Duodenal mucosa (tissue), 2 donors: ENCODE data around the gene ENPP4.
"Not testable (repeated sequence)": the region's sequence is repeated elsewhere in the genome, so short reads cannot be mapped to it uniquely, and the experiment has no call there.

Source experiments
- H3K27ac ChIP-seq: one replicate; pipeline ENCODE4 v1.7.0; 2013; ENCODE audit warnings: low read depth, low read length
- H3K27me3 ChIP-seq, 2 donors: one replicate each; pipeline ENCODE4 v1.7.0; 2013; ENCODE audit warnings: low read length in 2 of 2, control low read depth in 1 of 2; ENCODE audit not compliant: insufficient read depth in 2 of 2, control insufficient read depth in 1 of 2
- H3K36me3 ChIP-seq, 2 donors: one replicate each; pipeline ENCODE4 v1.7.0; 2013; ENCODE audit warnings: low read length in 2 of 2, control low read depth in 1 of 2; ENCODE audit not compliant: insufficient read depth in 2 of 2, control insufficient read depth in 1 of 2
- H3K4me1 ChIP-seq, 2 donors: one replicate each; pipeline ENCODE4 v1.7.0; 2013; ENCODE audit warnings: low read length in 2 of 2, control low read depth in 1 of 2; ENCODE audit not compliant: insufficient read depth in 2 of 2, control insufficient read depth in 1 of 2
- H3K4me3 ChIP-seq, 2 donors: one replicate each; pipeline ENCODE4 v1.7.0; 2013; ENCODE audit warnings: low read length in 2 of 2, low read depth in 1 of 2
- H3K9ac ChIP-seq, 2 donors: one replicate each; pipeline ENCODE4 v1.7.0; 2013; ENCODE audit warnings: low read length in 2 of 2, low read depth in 1 of 2
- H3K9me3 ChIP-seq, 2 donors: one replicate each; pipeline ENCODE4 v1.7.0; 2013; ENCODE audit warnings: low read length in 2 of 2, control low read depth in 1 of 2; ENCODE audit not compliant: control insufficient read depth in 1 of 2

Gene ENPP4

GRCh38 chr6:46102123-46102522 lies 27.7 kb upstream of the ENPP4 start:
- peaks cover 9 to 12% of the 10 kb centered on the region in 2 donors for H3K4me1 ChIP-seq
- H3K9ac ChIP-seq, result no peak overlapping the region
- no peaks in the 10 kb centered on the region for H3K9me3 ChIP-seq
- H3K27ac ChIP-seq, result no peak overlapping the region
- H3K36me3 ChIP-seq, result no peaks in the 10 kb centered on the region
- H3K4me3 ChIP-seq, result no peak overlapping the region
- no peaks in the 10 kb centered on the region for H3K27me3 ChIP-seq

GRCh38 chr6:46103441-46104115 lies 26.2 kb upstream of the ENPP4 start:
- H3K9me3 ChIP-seq, result no peaks in the 10 kb centered on the region
- H3K27me3 ChIP-seq, result no peaks in the 10 kb centered on the region
- no peak overlapping the region for H3K9ac ChIP-seq
- H3K36me3 ChIP-seq, result no peaks in the 10 kb centered on the region
- no peak overlapping the region for H3K4me3 ChIP-seq
- H3K4me1 ChIP-seq, result peaks cover 5 to 9% of the 10 kb centered on the region in 2 donors
- H3K27ac ChIP-seq, result no peak overlapping the region

- Histone ChIP-seq H3K27me3 (no peaks in the 10 kb centered on the region), H3K9me3 (no peaks in the 10 kb centered on the region), H3K36me3 (no peaks in the 10 kb centered on the region), H3K4me1 (peaks cover 0 to 5% of the 10 kb centered on the region in 2 donors), H3K4me3 (no peak overlapping the region), H3K9ac (no peak overlapping the region), H3K27ac (no peak overlapping the region)
These were observed 25.6 kb upstream of the ENPP4 start for GRCh38 chr6:46104209-46104608.

- Histone ChIP-seq H3K9ac (no peak overlapping the region), H3K27ac (no peak overlapping the region), H3K4me3 (no peak overlapping the region)
These were observed 24.2 kb upstream of the ENPP4 start for GRCh38 chr6:46105568-46105967.

GRCh38 chr6:46113370-46113769 lies 16.4 kb upstream of the ENPP4 start:
- Histone ChIP-seq H3K9ac (no peak overlapping the region), H3K36me3 (no peaks in the 10 kb centered on the region), H3K4me3 (no peak overlapping the region)

More at GRCh38 chr6:46105568-46105967, 24.2 kb upstream of the ENPP4 start:
- no peaks in the 10 kb centered on the region for H3K9me3 ChIP-seq
- no peaks in the 10 kb centered on the region for H3K36me3 ChIP-seq
- H3K27me3 ChIP-seq, result no peaks in the 10 kb centered on the region
- H3K4me1 ChIP-seq, result no peaks in the 10 kb centered on the region

GRCh38 chr6:46115634-46116033 lies 14.2 kb upstream of the ENPP4 start:
- H3K4me3 ChIP-seq, result no peak overlapping the region
- no peaks in the 10 kb centered on the region for H3K36me3 ChIP-seq
- H3K27me3 ChIP-seq, result no peaks in the 10 kb centered on the region
- no peak overlapping the region for H3K27ac ChIP-seq
- peaks cover 0 to 2% of the 10 kb centered on the region in 2 donors for H3K9me3 ChIP-seq
- H3K9ac ChIP-seq, result no peak overlapping the region
- no peaks in the 10 kb centered on the region for H3K4me1 ChIP-seq

More at GRCh38 chr6:46113370-46113769, 16.4 kb upstream of the ENPP4 start:
- Histone ChIP-seq H3K27me3 (no peaks in the 10 kb centered on the region), H3K4me1 (no peaks in the 10 kb centered on the region), H3K27ac (no peak overlapping the region), H3K9me3 (no peaks in the 10 kb centered on the region)

GRCh38 chr6:46116289-46116688 lies 13.5 kb upstream of the ENPP4 start:
- H3K27me3 ChIP-seq, result no peaks in the 10 kb centered on the region
- H3K36me3 ChIP-seq, result no peaks in the 10 kb centered on the region
- no peak overlapping the region for H3K27ac ChIP-seq
- no peak overlapping the region for H3K9ac ChIP-seq
- H3K4me3 ChIP-seq, result no peak overlapping the region
- H3K9me3 ChIP-seq, result peaks cover 0 to 2% of the 10 kb centered on the region in 2 donors
- no peaks in the 10 kb centered on the region for H3K4me1 ChIP-seq

GRCh38 chr6:46118157-46118556 lies 11.6 kb upstream of the ENPP4 start:
- Histone ChIP-seq H3K27ac (no peak overlapping the region), H3K36me3 (no peaks in the 10 kb centered on the region), H3K27me3 (no peaks in the 10 kb centered on the region), H3K4me3 (no peak overlapping the region), H3K4me1 (no peaks in the 10 kb centered on the region), H3K9ac (no peak overlapping the region), H3K9me3 (peaks cover 0 to 2% of the 10 kb centered on the region in 2 donors)

- Histone ChIP-seq H3K4me3 (no peak overlapping the region), H3K9me3 (peaks cover 0 to 2% of the 10 kb centered on the region in 2 donors), H3K27ac (no peak overlapping the region), H3K4me1 (no peaks in the 10 kb centered on the region), H3K36me3 (no peaks in the 10 kb centered on the region), H3K9ac (no peak overlapping the region), H3K27me3 (no peaks in the 10 kb centered on the region)
These were observed 11.0 kb upstream of the ENPP4 start for GRCh38 chr6:46118836-46119235.

- not testable (repeated sequence) for H3K27me3 ChIP-seq, H3K9ac ChIP-seq, H3K27ac ChIP-seq, H3K4me1 ChIP-seq, H3K36me3 ChIP-seq, H3K4me3 ChIP-seq, H3K9me3 ChIP-seq
These were observed 10.1 kb upstream of the ENPP4 start for GRCh38 chr6:46119679-46120078.
